GM12875 (cell line): ENCODE results near the gene CFAP410.
A peak's percentile ranks its signal among the peaks of the same experiment; 100 is the strongest.

Experiments
- H3K4me3 ChIP-seq: one replicate; pipeline ENCODE4 v1.5.1; 2011; ENCODE audit warnings: low read depth, low read length, control low read depth
- CTCF ChIP-seq: IDR thresholded peaks from 2 replicates; pipeline ENCODE4 v1.5.1; 2011; ENCODE audit warnings: low read depth, mild to moderate bottlenecking, control low read depth, inconsistent platforms, low read length, moderate library complexity, borderline replicate concordance; ENCODE audit not compliant: insufficient read depth

Gene CFAP410

GRCh38 chr21:44301141-44301540 is 38.0 kb downstream of the CFAP410 start:
- peak overlapping the region; percentile 88 for H3K4me3 ChIP-seq
- TF ChIP-seq CTCF = no peak

DNA sequence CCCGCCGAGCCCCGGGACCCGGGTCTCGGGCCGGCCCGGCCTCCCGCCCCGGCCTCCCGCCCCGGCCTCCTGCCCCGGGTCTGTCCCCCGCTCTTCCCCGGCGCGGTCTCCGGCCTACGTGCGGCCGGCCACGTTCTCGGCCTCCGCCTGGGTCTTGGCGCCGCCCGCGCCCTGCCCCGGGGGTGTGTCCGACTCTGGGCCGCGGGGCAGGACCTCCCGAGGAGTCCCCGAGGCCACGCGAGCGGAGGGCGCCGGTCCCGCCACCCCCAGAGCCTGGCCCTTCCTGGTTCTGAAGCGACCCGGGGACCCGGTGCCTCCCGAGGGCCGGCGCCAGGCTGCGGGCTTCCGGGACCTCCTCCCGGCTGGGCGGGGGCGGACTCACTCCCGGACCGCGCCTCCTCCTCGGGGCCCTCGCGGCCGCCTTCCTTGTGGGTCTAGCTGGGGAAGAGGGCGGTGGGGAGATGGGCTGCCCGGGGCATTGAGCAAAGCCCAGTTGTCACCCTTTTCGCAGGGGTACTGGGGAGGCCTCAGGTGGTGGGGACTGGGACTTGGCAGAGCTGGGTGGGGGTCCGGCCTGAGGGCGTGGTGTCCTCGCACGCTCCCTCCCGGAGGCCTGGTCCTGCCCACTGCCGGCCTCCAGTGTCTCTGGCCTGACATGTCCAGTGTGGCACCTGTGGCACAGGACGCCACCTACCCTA is 38.8 kb downstream of the CFAP410 start:
- TF ChIP-seq CTCF = no peak
- H3K4me3 ChIP-seq = peak overlapping the region; percentile 88

GRCh38 chr21:44299458-44300261 is 39.5 kb downstream of the CFAP410 start, which contains the start of gene PFKL:
Gene PFKL, plus strand, starts transcription at chr21:44300053. Its CDS starts 53 bp downstream, at chr21:44300106.
- TF ChIP-seq CTCF = no peak
- peak within 1 kb of the TSS; percentile 88 for H3K4me3 ChIP-seq

DNA sequence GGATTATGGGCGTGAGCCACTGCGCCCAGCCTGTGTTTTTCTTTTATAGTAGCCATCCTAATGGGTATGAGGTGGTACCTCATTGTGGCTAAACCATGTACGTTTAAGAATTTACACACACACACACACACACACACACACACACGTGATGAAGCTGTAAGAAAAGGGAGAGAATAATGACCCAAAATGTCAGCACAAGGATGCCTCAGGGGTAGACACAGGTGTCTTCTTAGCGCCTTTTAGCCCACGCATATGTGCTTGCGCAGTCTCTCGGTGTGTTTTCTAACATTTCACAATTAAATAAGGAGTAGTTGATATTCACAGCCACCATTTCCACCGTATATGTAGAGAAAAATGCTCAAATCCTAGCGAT is 40.1 kb downstream of the CFAP410 start:
- peak overlapping the region; percentile 88 for H3K4me3 ChIP-seq
- no peak for TF ChIP-seq CTCF

- TF ChIP-seq CTCF = peak; percentile 11; the same call in 1 of the 2 replicates
- no peak overlapping the region for H3K4me3 ChIP-seq
Observed at GRCh38 chr21:44298301-44298700, 40.9 kb downstream of the CFAP410 start.

- TF ChIP-seq CTCF = peak; percentile 79
- H3K4me3 ChIP-seq = no peak overlapping the region
Observed at GRCh38 chr21:44297525-44298290, 41.5 kb downstream of the CFAP410 start.

DNA sequence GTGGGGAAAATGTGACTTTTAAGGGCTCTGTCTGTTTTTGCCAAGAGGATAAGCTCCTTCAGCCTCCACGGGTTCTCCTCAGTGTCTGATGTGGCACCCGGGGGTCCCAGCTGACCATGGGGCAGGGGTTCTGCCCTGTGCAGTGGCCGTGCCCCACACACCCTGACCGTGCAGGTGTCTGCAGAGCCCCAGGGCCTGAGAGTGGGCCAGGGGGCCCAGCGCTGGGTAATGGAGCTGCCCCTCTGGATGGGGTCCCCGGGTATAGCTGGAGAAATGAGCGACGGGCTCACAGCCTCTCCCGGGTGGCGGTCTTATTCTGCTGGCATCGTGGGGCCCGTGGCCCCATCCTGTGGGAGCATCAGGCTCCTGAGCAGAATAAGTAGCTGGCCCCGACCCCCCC is 42.3 kb downstream of the CFAP410 start:
- no peak overlapping the region for H3K4me3 ChIP-seq

More for the DNA sequence above, 42.3 kb downstream of the CFAP410 start:
- no peak for TF ChIP-seq CTCF
